Fibroblast of the aortic adventitia (primary cell): Measurements from ENCODE around the gene GPC5. TPM values are rescaled to one million over a fixed set of nuclear protein-coding genes. Genes with fewer than 3 reads are reported as not detected.
"Not testable (repeated sequence)": the region's sequence is repeated elsewhere in the genome, so short reads cannot be mapped to it uniquely, and the experiment has no call there.

Experiments
- DNase-seq: peaks from one replicate; pipeline ENCODE4 v3.0.0-alpha.2; 2010; ENCODE audit warnings: low read depth
- H3K4me3 ChIP-seq: 2 replicates; pipeline ENCODE4 v1.5.1; 2011; ENCODE audit warnings: low read depth, mild to moderate bottlenecking, control low read depth, low read length, moderate library complexity
- total RNA-seq: library from RNA; depleted of rRNA; stranded (reverse); fragments of >200 nt; gene quantifications from 2 replicates; pipeline ENCODE4 v1.2.3, GENCODE V29; 2012; ENCODE audit warnings: low replicate concordance
- TF ChIP-seq, protein P1 (sequence below): IDR thresholded peaks from 2 replicates; pipeline ENCODE4 v1.5.1; 2011; ENCODE audit warnings: mild to moderate bottlenecking, low read length, control low read depth, inconsistent platforms; ENCODE audit not compliant: insufficient read depth

GPC5 gene
- total RNA-seq, 1 donor, result 0.18 TPM

DNA sequence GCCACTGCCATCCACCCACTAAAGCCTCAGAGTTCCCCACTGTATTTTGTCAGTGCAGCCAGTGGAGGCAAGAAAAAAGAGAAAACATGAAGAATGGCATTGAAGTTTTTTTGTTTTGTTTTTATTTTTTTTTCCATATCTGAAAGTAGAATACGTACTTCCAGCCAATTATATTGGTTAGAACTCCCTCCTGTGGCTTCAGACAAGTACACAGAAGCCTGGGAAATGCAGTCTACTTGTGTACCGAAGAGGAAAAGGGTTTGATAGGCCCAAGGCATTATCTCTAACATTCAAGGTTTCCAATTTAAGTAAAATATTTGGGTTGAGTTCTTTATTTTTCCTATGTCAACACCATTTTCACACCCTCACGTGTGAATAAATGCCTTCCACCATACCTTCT is 1131.9 kb downstream of the GPC5 start:
- TF ChIP-seq, protein P1, sequence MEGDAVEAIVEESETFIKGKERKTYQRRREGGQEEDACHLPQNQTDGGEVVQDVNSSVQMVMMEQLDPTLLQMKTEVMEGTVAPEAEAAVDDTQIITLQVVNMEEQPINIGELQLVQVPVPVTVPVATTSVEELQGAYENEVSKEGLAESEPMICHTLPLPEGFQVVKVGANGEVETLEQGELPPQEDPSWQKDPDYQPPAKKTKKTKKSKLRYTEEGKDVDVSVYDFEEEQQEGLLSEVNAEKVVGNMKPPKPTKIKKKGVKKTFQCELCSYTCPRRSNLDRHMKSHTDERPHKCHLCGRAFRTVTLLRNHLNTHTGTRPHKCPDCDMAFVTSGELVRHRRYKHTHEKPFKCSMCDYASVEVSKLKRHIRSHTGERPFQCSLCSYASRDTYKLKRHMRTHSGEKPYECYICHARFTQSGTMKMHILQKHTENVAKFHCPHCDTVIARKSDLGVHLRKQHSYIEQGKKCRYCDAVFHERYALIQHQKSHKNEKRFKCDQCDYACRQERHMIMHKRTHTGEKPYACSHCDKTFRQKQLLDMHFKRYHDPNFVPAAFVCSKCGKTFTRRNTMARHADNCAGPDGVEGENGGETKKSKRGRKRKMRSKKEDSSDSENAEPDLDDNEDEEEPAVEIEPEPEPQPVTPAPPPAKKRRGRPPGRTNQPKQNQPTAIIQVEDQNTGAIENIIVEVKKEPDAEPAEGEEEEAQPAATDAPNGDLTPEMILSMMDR, result no peak
- H3K4me3 ChIP-seq, result no peak overlapping the region
- no peak for DNase-seq

DNA sequence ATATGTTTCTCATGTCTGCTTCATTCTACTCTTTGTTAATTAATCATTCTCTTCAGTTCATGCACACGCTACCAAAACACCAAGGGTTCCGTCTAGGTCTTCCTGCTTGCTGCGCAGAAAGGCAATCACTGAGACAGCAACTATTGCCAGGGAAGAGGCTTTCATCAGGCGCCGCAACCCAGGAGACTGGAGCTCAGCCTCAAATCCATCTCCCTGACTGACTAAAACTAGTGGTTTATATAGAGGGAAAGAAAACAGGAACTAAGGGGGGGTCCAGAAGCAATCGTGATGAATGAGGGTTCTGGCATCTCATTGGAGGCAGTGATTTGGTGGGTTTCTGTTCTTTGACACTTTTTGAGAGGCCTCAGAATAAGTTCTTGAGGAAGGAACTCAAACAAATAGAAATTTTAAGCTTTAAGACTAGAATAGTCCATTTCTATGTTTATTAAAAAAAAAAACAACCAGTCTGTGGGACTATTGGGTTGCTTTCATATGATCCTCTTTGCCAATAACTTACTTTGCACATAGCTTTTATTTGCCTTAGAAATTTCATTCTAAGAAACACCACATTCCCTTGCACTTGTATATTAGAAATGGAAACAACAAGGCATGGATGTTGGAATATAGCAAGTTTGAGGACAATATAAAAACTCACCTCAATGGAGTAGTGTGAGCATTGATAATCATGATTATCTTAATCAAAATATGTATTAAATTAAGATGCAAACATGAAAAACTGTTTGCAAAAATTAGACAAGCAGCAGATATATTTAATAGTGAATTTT is 1137.0 kb downstream of the GPC5 start:
- TF ChIP-seq, protein P1, result no peak
- no peak for DNase-seq
- no peak overlapping the region for H3K4me3 ChIP-seq

DNA sequence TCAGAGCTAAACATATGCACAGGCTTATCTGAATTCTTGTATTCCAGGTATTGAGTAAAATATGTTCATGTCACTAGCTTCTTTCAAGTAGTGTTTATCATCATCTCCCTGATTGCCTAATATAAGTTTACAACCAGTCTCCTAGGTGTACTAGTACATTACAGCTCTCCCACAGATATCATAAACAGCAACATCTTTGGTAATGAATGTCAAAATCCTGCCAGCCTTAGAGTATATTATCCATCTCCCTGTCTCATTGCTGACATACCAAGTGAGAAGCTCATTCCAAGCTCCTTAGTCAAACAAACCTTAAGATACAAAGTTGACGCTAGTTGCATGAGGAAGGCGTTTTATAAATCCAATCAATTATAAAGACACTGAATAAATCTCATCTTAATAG is 1139.0 kb downstream of the GPC5 start:
- TF ChIP-seq, protein P1, result no peak
- DNase-seq, result no peak
- no peak overlapping the region for H3K4me3 ChIP-seq

DNA sequence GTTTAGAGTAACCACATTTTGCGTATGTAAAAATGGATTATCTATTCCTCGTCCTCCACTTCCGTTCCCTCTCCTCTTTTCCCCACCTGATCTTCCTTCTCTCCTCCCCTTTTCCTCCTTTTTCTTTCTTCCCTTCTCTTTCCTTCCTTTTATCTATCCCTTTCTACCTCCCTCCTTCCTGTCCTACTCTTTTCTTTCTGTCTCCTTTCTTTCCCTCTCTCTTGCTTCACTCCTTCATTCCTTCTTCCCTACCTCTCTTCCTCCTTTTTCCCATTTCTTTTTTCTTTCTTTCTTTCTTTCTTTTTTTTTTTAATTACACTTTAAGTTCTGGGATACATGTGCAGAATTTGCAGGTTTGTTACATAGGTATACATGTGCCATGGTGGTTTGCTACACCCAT is 1139.7 kb downstream of the GPC5 start:
- DNase-seq, result no peak

DNA sequence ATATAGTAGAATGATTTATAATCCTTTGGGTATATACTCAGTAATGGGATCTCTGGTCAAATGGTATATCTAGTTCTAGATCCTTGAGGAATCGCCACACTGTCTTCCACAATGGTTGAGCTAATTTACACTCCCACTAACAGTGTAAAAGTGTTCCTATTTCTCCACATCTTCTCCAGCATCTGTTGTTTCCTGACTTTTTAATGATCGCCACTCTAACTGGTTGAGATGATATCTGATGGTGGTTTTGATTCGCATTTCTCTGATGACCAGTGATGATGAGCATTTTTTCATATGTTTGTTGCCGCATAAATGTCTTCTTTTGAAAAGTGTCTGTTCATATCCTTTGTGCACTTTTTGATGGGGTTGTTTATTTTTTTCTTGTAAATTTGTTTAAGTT is 1140.7 kb downstream of the GPC5 start:
- DNase-seq, result not testable (repeated sequence)

More for the DNA sequence above, 1139.7 kb downstream of the GPC5 start:
- H3K4me3 ChIP-seq, result no peak overlapping the region
- TF ChIP-seq, protein P1, result no peak

DNA sequence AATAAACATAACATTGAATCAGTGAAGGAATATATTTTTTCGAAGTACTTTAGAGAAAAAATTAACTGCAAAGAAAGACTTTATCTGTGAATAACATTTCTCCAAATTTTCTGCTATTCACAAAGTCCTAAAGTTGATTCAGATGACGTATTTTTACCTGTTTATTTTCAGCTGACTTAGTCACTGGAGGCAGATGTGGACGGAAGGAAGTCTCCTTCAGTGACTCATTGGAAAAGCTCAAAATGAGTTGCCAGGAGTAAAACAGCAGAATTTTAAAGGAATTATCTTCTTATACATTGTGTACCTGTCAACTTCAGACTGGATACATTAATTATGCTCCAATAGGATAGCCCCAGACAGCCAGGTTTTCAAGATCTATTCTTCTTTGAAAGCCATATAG is 1148.8 kb downstream of the GPC5 start:
- TF ChIP-seq, protein P1, result no peak
- no peak overlapping the region for H3K4me3 ChIP-seq
- peak; percentile 8 for DNase-seq

More for the DNA sequence above, 1140.7 kb downstream of the GPC5 start:
- not testable (repeated sequence) for H3K4me3 ChIP-seq

DNA sequence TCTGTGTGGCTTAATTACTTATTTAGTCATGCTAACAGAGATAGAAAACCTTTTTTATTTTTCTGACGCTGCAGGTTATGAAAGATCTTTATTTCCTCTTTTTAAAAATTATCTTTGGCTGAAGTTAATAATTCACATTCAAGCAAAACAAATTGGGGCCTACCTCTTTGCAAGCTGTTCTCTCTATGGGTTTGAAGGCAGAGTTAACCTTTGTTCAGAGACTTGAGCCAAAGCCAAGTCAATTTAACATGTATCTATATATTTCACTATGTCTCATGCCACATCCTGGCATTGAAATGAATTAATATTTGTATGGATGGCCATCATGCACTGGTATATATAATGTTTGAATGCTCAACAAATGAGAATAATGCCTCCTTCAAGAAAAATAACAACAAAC is 1150.9 kb downstream of the GPC5 start:
- TF ChIP-seq, protein P1, result no peak
- DNase-seq, result no peak

More for the DNA sequence above, 1150.9 kb downstream of the GPC5 start:
- H3K4me3 ChIP-seq, result no peak overlapping the region
